ENCODE measurements around the gene DARS2. TPM values are rescaled to one million over a fixed set of nuclear protein-coding genes. Genes with fewer than 3 reads are reported as not detected.

Gene DARS2, protein sequence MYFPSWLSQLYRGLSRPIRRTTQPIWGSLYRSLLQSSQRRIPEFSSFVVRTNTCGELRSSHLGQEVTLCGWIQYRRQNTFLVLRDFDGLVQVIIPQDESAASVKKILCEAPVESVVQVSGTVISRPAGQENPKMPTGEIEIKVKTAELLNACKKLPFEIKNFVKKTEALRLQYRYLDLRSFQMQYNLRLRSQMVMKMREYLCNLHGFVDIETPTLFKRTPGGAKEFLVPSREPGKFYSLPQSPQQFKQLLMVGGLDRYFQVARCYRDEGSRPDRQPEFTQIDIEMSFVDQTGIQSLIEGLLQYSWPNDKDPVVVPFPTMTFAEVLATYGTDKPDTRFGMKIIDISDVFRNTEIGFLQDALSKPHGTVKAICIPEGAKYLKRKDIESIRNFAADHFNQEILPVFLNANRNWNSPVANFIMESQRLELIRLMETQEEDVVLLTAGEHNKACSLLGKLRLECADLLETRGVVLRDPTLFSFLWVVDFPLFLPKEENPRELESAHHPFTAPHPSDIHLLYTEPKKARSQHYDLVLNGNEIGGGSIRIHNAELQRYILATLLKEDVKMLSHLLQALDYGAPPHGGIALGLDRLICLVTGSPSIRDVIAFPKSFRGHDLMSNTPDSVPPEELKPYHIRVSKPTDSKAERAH
- total RNA-seq: 14.6 TPM
- long read RNA-seq, transcript DARS2-201 (17 exons, 3,441 nt): major isoform, 8 of 16 reads
- long read RNA-seq, partial matches to known transcripts: 2 of 16 reads
- long read RNA-seq, other reads (novel, unspliced or antisense): 1 of 16 reads

DNA sequence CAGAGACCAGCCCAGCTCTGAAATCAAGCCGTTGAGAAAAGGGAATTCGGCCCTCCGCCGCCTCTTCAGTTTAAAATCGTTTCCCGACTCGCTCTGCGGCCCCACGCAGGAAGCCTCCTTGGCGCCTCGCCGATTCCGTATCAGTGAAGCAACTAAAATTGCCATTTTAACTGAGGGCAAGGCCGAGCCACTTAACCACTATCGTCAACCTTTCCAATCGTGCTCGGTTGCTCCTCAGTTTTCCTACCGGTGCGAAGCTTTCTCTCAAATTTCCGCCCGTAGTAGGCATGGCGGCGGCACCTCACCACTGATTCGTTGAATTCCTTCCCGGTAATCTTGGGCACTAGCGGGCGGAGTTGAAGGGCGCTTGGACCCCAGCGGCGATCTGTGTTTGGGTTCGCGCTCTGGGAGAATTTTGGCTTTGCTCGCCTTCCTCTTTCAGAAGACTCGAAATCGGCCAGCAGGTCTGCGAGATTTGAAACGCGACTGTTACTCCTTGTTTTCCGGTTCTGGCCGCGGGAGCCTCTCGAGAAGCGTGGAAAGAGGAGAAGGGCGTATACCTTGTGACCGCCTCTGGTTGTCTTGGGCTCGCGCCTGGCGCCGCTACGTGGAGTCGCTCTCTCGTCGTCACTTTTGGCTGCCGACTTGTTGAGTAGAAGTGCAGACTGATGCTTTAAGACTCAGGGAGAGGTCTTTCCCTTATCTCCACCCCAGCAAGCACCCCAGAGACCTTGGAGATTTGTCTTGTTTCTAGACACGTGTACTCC is at the start of gene DARS2, which contains the start of gene CENPL:
TSS of gene DARS2 (plus strand) at position 359 of the 767 bp plus-strand sequence. CDS start 557 bp downstream, outside the sequence.
TSS of gene CENPL (minus strand) at position 569 of the 767 bp plus-strand sequence. CDS start 13,584 bp downstream, outside the sequence.
- Histone ChIP-seq H3K4me1 (peaks cover 3% of the 10 kb centered on the region), H3K36me3 (no peaks in the 10 kb centered on the region), H3K4me3 (peak within 1 kb of the TSS; percentile 88), H3K27me3 (no peaks in the 10 kb centered on the region), H3K27ac (peak within 1 kb of the TSS; percentile 88), H3K9me3 (no peaks in the 10 kb centered on the region)
- TF ChIP-seq, protein P1, sequence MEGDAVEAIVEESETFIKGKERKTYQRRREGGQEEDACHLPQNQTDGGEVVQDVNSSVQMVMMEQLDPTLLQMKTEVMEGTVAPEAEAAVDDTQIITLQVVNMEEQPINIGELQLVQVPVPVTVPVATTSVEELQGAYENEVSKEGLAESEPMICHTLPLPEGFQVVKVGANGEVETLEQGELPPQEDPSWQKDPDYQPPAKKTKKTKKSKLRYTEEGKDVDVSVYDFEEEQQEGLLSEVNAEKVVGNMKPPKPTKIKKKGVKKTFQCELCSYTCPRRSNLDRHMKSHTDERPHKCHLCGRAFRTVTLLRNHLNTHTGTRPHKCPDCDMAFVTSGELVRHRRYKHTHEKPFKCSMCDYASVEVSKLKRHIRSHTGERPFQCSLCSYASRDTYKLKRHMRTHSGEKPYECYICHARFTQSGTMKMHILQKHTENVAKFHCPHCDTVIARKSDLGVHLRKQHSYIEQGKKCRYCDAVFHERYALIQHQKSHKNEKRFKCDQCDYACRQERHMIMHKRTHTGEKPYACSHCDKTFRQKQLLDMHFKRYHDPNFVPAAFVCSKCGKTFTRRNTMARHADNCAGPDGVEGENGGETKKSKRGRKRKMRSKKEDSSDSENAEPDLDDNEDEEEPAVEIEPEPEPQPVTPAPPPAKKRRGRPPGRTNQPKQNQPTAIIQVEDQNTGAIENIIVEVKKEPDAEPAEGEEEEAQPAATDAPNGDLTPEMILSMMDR (IDR thresholded peaks at IDR 0.05): no peak
- ATAC-seq: peak; percentile 99
- intact Hi-C loops (cut with DNase I): loop anchor here (5.0 kb wide), 1 partner anchor 392 kb away; no protein-coding TSS in a partner anchor
- peak; percentile 97 for DNase-seq

DNA sequence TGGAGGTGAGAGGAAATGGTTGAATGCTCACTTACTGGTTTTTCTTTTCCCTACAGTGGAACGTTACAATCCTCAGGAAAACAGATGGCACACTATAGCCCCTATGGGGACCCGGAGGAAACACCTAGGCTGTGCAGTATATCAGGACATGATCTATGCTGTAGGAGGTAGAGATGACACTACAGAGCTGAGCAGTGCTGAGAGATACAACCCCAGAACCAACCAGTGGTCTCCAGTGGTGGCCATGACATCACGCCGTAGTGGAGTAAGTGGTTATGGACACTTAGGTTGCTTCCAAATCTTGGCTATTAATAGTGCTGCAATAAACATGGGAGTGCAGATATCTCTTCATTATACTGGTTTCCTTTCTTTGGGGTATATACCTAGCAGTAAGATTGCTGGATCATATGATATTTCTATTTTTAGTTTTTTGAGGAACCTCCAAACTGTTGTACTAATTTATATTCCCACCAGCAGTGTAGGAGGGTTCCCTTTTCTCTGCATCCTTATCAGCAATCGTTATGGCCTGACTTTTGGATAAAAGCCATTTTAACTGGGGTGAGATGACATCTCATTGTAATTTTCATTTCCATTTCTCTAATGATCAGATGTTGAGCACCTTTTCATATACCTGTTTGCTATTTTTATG is 48.8 kb upstream of the DARS2 start:
- H3K9me3 ChIP-seq: no peaks in the 10 kb centered on the region
- DNase-seq (no peak), ATAC-seq (peak; percentile 36)
- no peaks in the 10 kb centered on the region for H3K4me1 ChIP-seq
- TF ChIP-seq, protein P1 (IDR thresholded peaks at IDR 0.05): no peak
- no peak overlapping the region for H3K4me3 ChIP-seq
- intact Hi-C loops (cut with DNase I): no loop called here
- no peak overlapping the region for H3K27ac ChIP-seq
- peaks cover 68% of the 10 kb centered on the region for H3K36me3 ChIP-seq
- no peaks in the 10 kb centered on the region for H3K27me3 ChIP-seq

DNA sequence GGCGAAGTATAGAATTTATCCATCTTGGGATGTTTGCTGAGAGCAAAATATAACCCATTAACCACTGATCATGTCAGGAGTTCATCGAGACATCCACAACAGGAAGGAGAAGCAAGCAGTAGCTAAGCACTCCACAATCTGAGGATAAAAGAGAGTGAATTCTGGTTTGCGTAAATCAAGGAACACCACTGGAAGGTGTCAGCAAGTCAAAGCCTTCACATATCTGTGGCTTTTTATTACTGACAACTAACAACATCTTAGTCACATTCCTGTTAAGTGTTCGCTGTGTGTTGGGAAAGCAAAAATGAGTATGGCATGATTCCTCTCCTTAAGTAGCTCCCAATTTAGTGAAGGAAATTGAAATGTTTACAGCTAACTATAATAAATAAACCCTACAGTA is 44.5 kb upstream of the DARS2 start:
- H3K36me3 ChIP-seq: peaks cover 94% of the 10 kb centered on the region
- ATAC-seq: no peak
- no peaks in the 10 kb centered on the region for H3K4me1 ChIP-seq
- intact Hi-C loops (cut with DNase I): no loop called here
- no peak overlapping the region for H3K4me3 ChIP-seq
- H3K27ac ChIP-seq: no peak overlapping the region
- no peaks in the 10 kb centered on the region for H3K9me3 ChIP-seq
- TF ChIP-seq, protein P1 (IDR thresholded peaks at IDR 0.05): no peak
- no peaks in the 10 kb centered on the region for H3K27me3 ChIP-seq
- DNase-seq: no peak

- TF ChIP-seq, protein P1 (IDR thresholded peaks at IDR 0.05): no peak
- Histone ChIP-seq H3K27me3 (no peaks in the 10 kb centered on the region), H3K4me3 (no peak overlapping the region), H3K9me3 (no peaks in the 10 kb centered on the region), H3K36me3 (peaks cover 81% of the 10 kb centered on the region), H3K4me1 (no peaks in the 10 kb centered on the region), H3K27ac (no peak overlapping the region)
- intact Hi-C loops (cut with DNase I): no loop called here
- no peak for DNase-seq
- no peak for ATAC-seq
These were observed 39.5 kb upstream of the DARS2 start for GRCh38 chr1:173784997-173785396.

GRCh38 chr1:173789841-173790240 is 34.6 kb upstream of the DARS2 start:
- Histone ChIP-seq H3K36me3 (peaks cover 34% of the 10 kb centered on the region), H3K4me1 (no peaks in the 10 kb centered on the region), H3K27me3 (no peaks in the 10 kb centered on the region), H3K4me3 (no peak overlapping the region), H3K9me3 (no peaks in the 10 kb centered on the region), H3K27ac (no peak overlapping the region)
- DNase-seq: no peak
- TF ChIP-seq, protein P1 (IDR thresholded peaks at IDR 0.05): no peak
- intact Hi-C loops (cut with DNase I): no loop called here
- ATAC-seq: no peak

All from upper lobe of right lung (tissue), 1 donor.